Measurements from ENCODE around the gene CACNA1H. TPM values are rescaled to one million over a fixed set of nuclear protein-coding genes. Genes with fewer than 3 reads are reported as not detected.
"Not testable (repeated sequence)": the region's sequence is repeated elsewhere in the genome, so short reads cannot be mapped to it uniquely, and the experiment has no call there.

CACNA1H gene
- polyA plus RNA-seq, 3 donors, result 27.6 to 32.8 (median 28.7) TPM

DNA sequence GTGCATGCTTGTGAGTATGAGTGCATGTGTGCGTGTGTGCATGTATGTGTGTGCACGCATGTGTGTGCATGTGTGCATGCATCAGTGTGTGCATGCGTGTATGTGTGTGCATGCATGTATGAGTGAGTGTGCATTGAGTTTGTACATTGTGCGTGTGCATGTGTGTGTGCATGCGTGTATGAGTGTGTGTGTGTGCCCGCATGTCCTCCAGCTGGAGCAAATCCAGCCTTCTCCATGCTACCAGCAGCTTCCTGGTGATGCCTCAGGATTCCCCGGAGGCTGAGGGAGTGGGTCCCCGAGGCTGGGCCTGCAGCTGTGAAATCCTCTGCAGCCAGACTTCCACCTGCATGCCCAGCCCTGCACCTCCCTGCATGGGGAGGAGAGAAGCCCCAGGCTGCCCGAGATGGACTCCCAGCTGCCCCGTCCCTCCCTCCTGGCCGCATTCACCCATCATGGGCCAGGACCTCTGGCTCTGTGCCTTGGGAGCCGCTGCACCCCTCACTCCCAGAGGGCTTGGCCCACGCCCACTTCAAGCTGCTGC is 112.3 kb downstream of the CACNA1H start:
- DNase-seq, result no peak

DNA sequence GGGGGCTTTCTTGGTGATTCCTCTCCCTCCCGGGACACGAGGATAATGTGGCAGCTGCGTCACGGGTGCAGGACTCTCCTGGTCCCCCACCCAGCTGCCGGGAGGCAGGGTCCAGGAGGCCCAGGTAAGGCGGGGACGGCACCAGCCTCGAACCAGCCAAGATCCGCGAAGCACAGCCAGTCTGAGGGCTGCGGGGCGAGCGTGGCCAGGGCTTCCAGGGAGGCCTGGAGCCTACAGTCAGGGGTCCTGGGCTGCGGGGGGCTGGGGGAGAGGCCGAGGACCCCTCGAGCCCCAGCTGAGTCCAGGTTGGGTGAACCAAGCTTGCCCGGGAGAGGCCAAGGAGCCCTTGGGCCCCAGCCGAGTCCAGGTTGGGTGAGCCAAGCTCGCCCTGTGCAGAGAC is 112.9 kb downstream of the CACNA1H start:
- DNase-seq, result no peak

DNA sequence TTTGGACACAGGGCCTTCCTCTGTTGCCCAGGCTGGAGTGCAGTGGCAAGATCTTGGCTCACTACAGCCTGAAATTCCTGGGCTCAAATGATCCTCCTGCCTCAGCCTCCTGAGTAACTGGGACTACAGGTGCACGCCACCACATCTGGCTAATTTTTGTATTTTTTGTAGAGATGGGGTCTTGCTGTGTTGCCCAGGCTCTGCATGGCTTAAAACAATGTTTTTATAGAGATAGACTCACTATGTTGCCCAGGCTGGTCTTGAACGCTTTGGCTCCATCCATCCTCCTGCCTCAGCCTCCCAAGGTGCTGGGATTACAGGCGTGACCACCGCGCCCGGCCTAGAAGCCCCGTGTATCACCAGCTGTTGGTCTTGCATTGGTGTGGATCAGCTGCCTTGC is 116.5 kb downstream of the CACNA1H start:
- DNase-seq, result not testable (repeated sequence)

DNA sequence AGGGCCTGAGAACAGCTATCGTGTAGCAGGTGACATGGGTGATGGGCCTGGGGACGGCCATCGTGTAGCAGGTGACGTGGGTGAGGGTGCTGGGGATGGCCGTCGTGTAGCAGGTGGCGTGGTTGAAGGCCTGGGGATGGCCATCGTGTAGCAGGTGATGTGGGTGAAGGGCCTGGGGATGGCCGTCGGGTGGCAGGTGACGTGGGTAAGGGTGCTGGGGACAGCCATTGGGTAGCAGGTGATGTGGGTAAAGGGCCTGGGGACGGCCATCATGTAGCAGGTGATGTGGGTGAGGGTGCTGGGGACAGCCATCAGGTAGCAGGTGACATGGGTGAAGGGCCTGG is 118.4 kb downstream of the CACNA1H start:
- DNase-seq, result no peak

Other genes with a start within 250 kb of the CACNA1H start
- 10 to 100 TPM; 17.9 to 26.7 (median 22.0) TPM for gene LMF1, start 182.1 kb upstream of the CACNA1H start, polyA plus RNA-seq (ENCODE audit: insufficient read length in 3 of 3)
- gene SOX8, start 171.3 kb upstream of the CACNA1H start, polyA plus RNA-seq (ENCODE audit: insufficient read length in 3 of 3), result 1 to 10 TPM; 3.3 to 5.1 (median 3.5) TPM
- under 1 TPM; 0.16 to 0.43 (median 0.17) TPM for gene SSTR5, start 80.4 kb upstream of the CACNA1H start, polyA plus RNA-seq (ENCODE audit: insufficient read length in 3 of 3)
- under 1 TPM in 1 of 3 donors, not detected in 2; 0.06 TPM for gene C1QTNF8, start 56.9 kb upstream of the CACNA1H start, polyA plus RNA-seq (ENCODE audit: insufficient read length in 3 of 3)
- gene TPSG1, start 72.2 kb downstream of the CACNA1H start, polyA plus RNA-seq (ENCODE audit: insufficient read length in 3 of 3), result 1 to 10 TPM in 2 of 3 donors, under 1 TPM in 1; 0.93 to 2.3 (median 1.1) TPM
- gene TPSB2, start 77.1 kb downstream of the CACNA1H start, polyA plus RNA-seq (ENCODE audit: insufficient read length in 3 of 3), result under 1 TPM in 2 of 3 donors, not detected in 1; 0.19 to 0.22 TPM
- gene TPSAB1, start 87.6 kb downstream of the CACNA1H start, polyA plus RNA-seq (ENCODE audit: insufficient read length in 3 of 3), result under 1 TPM in 1 of 3 donors, not detected in 2; 0.38 TPM
- under 1 TPM in 1 of 3 donors, not detected in 2; 0.32 TPM for gene TPSD1, start 103.0 kb downstream of the CACNA1H start, polyA plus RNA-seq (ENCODE audit: insufficient read length in 3 of 3)
- 100 to 1,000 TPM; 147 to 171 (median 165) TPM for gene UBE2I, start 156.5 kb downstream of the CACNA1H start, polyA plus RNA-seq (ENCODE audit: insufficient read length in 3 of 3)
- 1 to 10 TPM; 5.9 to 7.8 (median 7.0) TPM for gene BAIAP3, start 180.5 kb downstream of the CACNA1H start, polyA plus RNA-seq (ENCODE audit: insufficient read length in 3 of 3)
- gene TSR3, start 198.8 kb downstream of the CACNA1H start, polyA plus RNA-seq (ENCODE audit: insufficient read length in 3 of 3), result 10 to 100 TPM; 49.9 to 66.4 (median 61.6) TPM
- gene GNPTG, start 198.8 kb downstream of the CACNA1H start, polyA plus RNA-seq (ENCODE audit: insufficient read length in 3 of 3), result 10 to 100 TPM; 68.7 to 72.9 (median 72.4) TPM

Data from renal pelvis (tissue), 4 donors.